Gastrocnemius medialis (tissue), 4 donors: ENCODE data around the gene SRRM2. TPM values are rescaled to one million over a fixed set of nuclear protein-coding genes. Genes with fewer than 3 reads are reported as not detected.
A peak's percentile ranks its signal among the peaks of the same experiment; 100 is the strongest.

Experiments used
- ATAC-seq, 2 donors: fragments of 150-250 bp; one replicate each; pipeline ENCODE4 v1.9.1; 2016
- DNase-seq, 2 donors: peaks; one replicate each; pipeline ENCODE4 v3.0.0-alpha.2; 2019
- H3K27ac ChIP-seq, 4 donors: fragments of 200-600 bp; sonication (generic); 1 replicate in 1 of 4; 2 replicates in 3 of 4; pipeline ENCODE4 v1.5.1; 2016 to 2018; ENCODE audit warnings: mild to moderate bottlenecking in 2 of 4, moderate library complexity in 1 of 4
- H3K27me3 ChIP-seq, 3 donors: fragments of 200-600 bp; sonication (generic) in 2 of 3; 1 replicate in 1 of 3; 2 replicates in 2 of 3; pipeline versions ENCODE4 v1.5.1 to v1.6.0; 2016 to 2019; ENCODE audit warnings: mild to moderate bottlenecking in 1 of 3, moderate library complexity in 1 of 3
- H3K36me3 ChIP-seq, 2 donors: fragments of 200-600 bp; sonication (generic) in 1 of 2; one replicate each; pipeline ENCODE4 v1.5.1; 2017 to 2018
- H3K4me1 ChIP-seq, 2 donors: fragments of 200-600 bp; sonication (generic) in 1 of 2; one replicate each; pipeline ENCODE4 v1.5.1; 2016 to 2017; ENCODE audit warnings: mild to moderate bottlenecking in 2 of 2
- H3K4me3 ChIP-seq, 4 donors: fragments of 200-600 bp; sonication (generic) in 3 of 4; 1 replicate in 1 of 4; 2 replicates in 3 of 4; pipeline ENCODE4 v1.5.1; 2016 to 2019; ENCODE audit warnings: mild to moderate bottlenecking in 2 of 4
- H3K9me3 ChIP-seq, 3 donors: fragments of 200-600 bp; sonication (generic) in 2 of 3; 1 replicate in 1 of 3; 2 replicates in 2 of 3; pipeline ENCODE4 v1.5.1; 2016 to 2019
- CTCF ChIP-seq, 5 experiments: fragments of 450-650 bp in 3 of 5; fragments of 200-600 bp in 2 of 5; sonication (generic) in 2 of 5; IDR thresholded peaks in 4 of 5; conservative IDR thresholded peaks in 1 of 5; 1 replicate in 4 of 5; 2 replicates in 1 of 5; pipeline ENCODE4 v1.5.1; 2016 to 2019; ENCODE audit warnings: antibody characterized with exemption in 5 of 5, mild to moderate bottlenecking in 3 of 5, moderate library complexity in 3 of 5
- POLR2A ChIP-seq, 2 donors: fragments of 450-650 bp; IDR thresholded peaks; one replicate each; pipeline ENCODE4 v1.6.1; 2017; ENCODE audit warnings: antibody characterized with exemption in 2 of 2, mild to moderate bottlenecking in 2 of 2, moderate library complexity in 2 of 2
- in situ Hi-C, 4 donors: fragments of 200-750 bp; cut with MboI; loops; one replicate each; pipeline versions ENCODE4 v1.15.0 to v1.8.0; 2017; ENCODE audit warnings: low sequenced_read_pairs in 4 of 4
- intact Hi-C: fragments of 100-400 bp; cut with DNase I; formaldehyde crosslinking; loops from one replicate; pipeline ENCODE4 v1.15.1; 2023; ENCODE audit warnings: low total_unique reads
- total RNA-seq, 4 donors: library from RNA; depleted of rRNA; stranded (reverse); fragments of >200 nt; gene quantifications; one replicate each; pipeline versions ENCODE4 v1.1.0 to v1.2.3, GENCODE V29; 2016

The SRRM2 gene
- total RNA-seq, 4 donors from 2014 or later, result 151 to 205 (median 164) TPM

GRCh38 chr16:2769675-2770056 is 17.2 kb downstream of the SRRM2 start:
- intact Hi-C loops, result no loop called here
- no peak for ATAC-seq
- Histone ChIP-seq H3K27me3 (no peaks in the 10 kb centered on the region), H3K4me1 (peaks cover 12 to 19% of the 10 kb centered on the region in 2 donors), H3K9me3 (no peaks in the 10 kb centered on the region), H3K4me3 (no peak overlapping the region), H3K36me3 (peaks cover 15 to 87% of the 10 kb centered on the region in 2 donors), H3K27ac (peak overlapping the region in 3 of 4 donors; percentile 53 to 62 (median 62))
- TF ChIP-seq CTCF (IDR thresholded peaks at IDR 0.05 in 4 of 5, conservative IDR thresholded peaks at IDR 0.05 in 1 of 5), result no peak
- no peak for TF ChIP-seq POLR2A (IDR thresholded peaks at IDR 0.05)
- in situ Hi-C loops, result no loop called here
- DNase-seq, result peak in 1 of 2 donors; percentile 53

- DNase-seq (no peak), ATAC-seq (no peak)
- Histone ChIP-seq H3K27me3 (no peaks in the 10 kb centered on the region), H3K9me3 (no peaks in the 10 kb centered on the region), H3K4me1 (peaks cover 15 to 21% of the 10 kb centered on the region in 2 donors), H3K4me3 (no peak overlapping the region), H3K27ac (peak overlapping the region in 3 of 4 donors; percentile 42 to 62 (median 53)), H3K36me3 (peaks cover 15 to 87% of the 10 kb centered on the region in 2 donors)
- TF ChIP-seq CTCF (IDR thresholded peaks at IDR 0.05 in 4 of 5, conservative IDR thresholded peaks at IDR 0.05 in 1 of 5) (no peak), POLR2A (IDR thresholded peaks at IDR 0.05) (no peak)
- in situ Hi-C loops (no loop called here), intact Hi-C loops (no loop called here)
These were observed 17.9 kb downstream of the SRRM2 start for GRCh38 chr16:2770057-2770951.

- no peaks in the 10 kb centered on the region for H3K9me3 ChIP-seq
- no peaks in the 10 kb centered on the region for H3K27me3 ChIP-seq
- intact Hi-C loops (no loop called here), in situ Hi-C loops (no loop called here)
- no peak for DNase-seq
- peaks cover 15 to 73% of the 10 kb centered on the region in 2 donors for H3K36me3 ChIP-seq
- ATAC-seq, result no peak
- H3K27ac ChIP-seq, result peak overlapping the region in 2 of 4 donors; percentile 53 to 62
- no peak overlapping the region for H3K4me3 ChIP-seq
- H3K4me1 ChIP-seq, result peaks cover 26 to 33% of the 10 kb centered on the region in 2 donors
- no peak for TF ChIP-seq POLR2A (IDR thresholded peaks at IDR 0.05)
- TF ChIP-seq CTCF (IDR thresholded peaks at IDR 0.05 in 4 of 5, conservative IDR thresholded peaks at IDR 0.05 in 1 of 5), result no peak
These were observed 19.3 kb downstream of the SRRM2 start for GRCh38 chr16:2771496-2772402.

GRCh38 chr16:2773188-2773968 is 20.9 kb downstream of the SRRM2 start:
- H3K36me3 ChIP-seq, result peaks cover 13 to 57% of the 10 kb centered on the region in 2 donors
- H3K4me3 ChIP-seq, result no peak overlapping the region
- H3K27ac ChIP-seq, result peak overlapping the region in 2 of 4 donors; percentile 31 to 38
- ATAC-seq (no peak), DNase-seq (no peak)
- in situ Hi-C loops, result no loop called here
- H3K4me1 ChIP-seq, result peaks cover 19 to 26% of the 10 kb centered on the region in 2 donors
- no peaks in the 10 kb centered on the region for H3K27me3 ChIP-seq
- TF ChIP-seq CTCF (IDR thresholded peaks at IDR 0.05 in 4 of 5, conservative IDR thresholded peaks at IDR 0.05 in 1 of 5) (no peak), POLR2A (IDR thresholded peaks at IDR 0.05) (no peak)
- intact Hi-C loops, result no loop called here
- no peaks in the 10 kb centered on the region for H3K9me3 ChIP-seq
